ENCODE results near the gene HBS1L.

Gene HBS1L

GRCh38 chr6:135043846-135044245 lies 10.8 kb downstream of the HBS1L start:
- no peaks in the 10 kb centered on the region for H3K27me3 ChIP-seq (ENCODE audit: control insufficient read depth, low read length)
- TF ChIP-seq EZH2phosphoT487 (IDR thresholded peaks at IDR 0.05; ENCODE audit: borderline replicate concordance, low read length): no peak
- no peak for TF ChIP-seq CTCF (IDR thresholded peaks at IDR 0.05; ENCODE audit: low read depth, low read length, poor library complexity, severe bottlenecking)
- peaks cover 9% of the 10 kb centered on the region for H3F3A ChIP-seq (ENCODE audit: control insufficient read depth, insufficient read depth)
- H3K4me2 ChIP-seq (ENCODE audit: low read length): peak overlapping the region; percentile 73
- H3K4me1 ChIP-seq (ENCODE audit: control insufficient read depth, low read length): peaks cover 28% of the 10 kb centered on the region
- no peaks in the 10 kb centered on the region for H3K9me2 ChIP-seq (replicated peaks; ENCODE audit: control insufficient read depth, low read length)
- H3K79me2 ChIP-seq (ENCODE audit: control insufficient read depth, low read length): peaks cover 90% of the 10 kb centered on the region
- peaks cover 67% of the 10 kb centered on the region for H3K36me3 ChIP-seq (ENCODE audit: control insufficient read depth, low read length)
- H3K4me3 ChIP-seq (ENCODE audit: low read length): no peak overlapping the region; the same call in 1 of the 2 replicates
- peaks cover 9% of the 10 kb centered on the region for H4K20me1 ChIP-seq (ENCODE audit: control insufficient read depth, insufficient read depth, low read depth, low read length)
- H3K27ac ChIP-seq (ENCODE audit: low read depth, low read length): peak overlapping the region; percentile 60; the same call in 1 of the 2 replicates
- H3K9me3 ChIP-seq (ENCODE audit: control insufficient read depth, insufficient read depth, low read length): no peaks in the 10 kb centered on the region

DNA sequence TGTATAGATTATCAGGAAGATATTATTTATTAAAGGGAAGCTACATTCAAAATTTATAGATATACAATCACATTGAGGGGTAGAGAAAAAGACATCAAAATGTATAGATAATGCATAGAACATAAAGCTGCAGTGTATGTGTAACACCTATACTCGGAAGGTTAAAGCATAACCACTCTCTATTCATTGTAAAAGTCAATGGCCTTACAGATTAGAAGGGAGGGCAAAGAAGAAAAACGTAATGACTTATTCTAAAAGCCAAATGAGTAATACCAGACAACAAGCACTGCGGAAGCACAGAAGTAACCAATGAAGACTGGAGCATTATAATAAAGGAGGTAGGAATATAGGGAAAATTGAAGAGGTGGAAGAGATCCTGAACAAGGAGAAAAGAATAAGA lies 11.3 kb downstream of the HBS1L start:
- Histone ChIP-seq H4K20me1 (ENCODE audit: control insufficient read depth, insufficient read depth, low read depth, low read length) (peaks cover 9% of the 10 kb centered on the region), H3K36me3 (ENCODE audit: control insufficient read depth, low read length) (peaks cover 65% of the 10 kb centered on the region), H3K9me2 (replicated peaks; ENCODE audit: control insufficient read depth, low read length) (no peaks in the 10 kb centered on the region), H3K79me2 (ENCODE audit: control insufficient read depth, low read length) (peaks cover 86% of the 10 kb centered on the region), H3K27ac (ENCODE audit: low read depth, low read length) (no peak overlapping the region), H3K4me2 (ENCODE audit: low read length) (no peak overlapping the region), H3K27me3 (ENCODE audit: control insufficient read depth, low read length) (no peaks in the 10 kb centered on the region), H3K9me3 (ENCODE audit: control insufficient read depth, insufficient read depth, low read length) (no peaks in the 10 kb centered on the region), H3K4me3 (ENCODE audit: low read length) (no peak overlapping the region), H3F3A (ENCODE audit: control insufficient read depth, insufficient read depth) (peaks cover 7% of the 10 kb centered on the region), H3K4me1 (ENCODE audit: control insufficient read depth, low read length) (peaks cover 28% of the 10 kb centered on the region)
- no peak for TF ChIP-seq CTCF (IDR thresholded peaks at IDR 0.05; ENCODE audit: low read depth, low read length, poor library complexity, severe bottlenecking)
- no peak for TF ChIP-seq EZH2phosphoT487 (IDR thresholded peaks at IDR 0.05; ENCODE audit: borderline replicate concordance, low read length)

DNA sequence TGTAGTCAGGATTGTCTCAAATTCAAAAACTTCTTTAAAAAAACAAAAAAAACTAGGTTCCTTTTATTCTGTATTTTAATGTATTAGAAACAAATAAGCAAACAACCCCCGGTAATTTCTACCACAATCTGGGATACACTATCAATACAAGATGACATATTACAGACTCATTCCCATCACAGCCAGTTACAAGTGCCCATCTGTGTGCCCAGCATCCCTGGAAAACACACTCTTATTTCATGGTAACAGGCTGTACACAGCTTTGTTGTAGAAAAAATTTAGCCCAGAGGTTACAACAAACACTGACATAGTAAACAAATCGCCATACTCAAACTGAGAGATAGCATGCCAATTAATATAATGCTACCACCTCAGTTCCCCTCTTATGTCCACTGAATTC lies 16.3 kb downstream of the HBS1L start:
- H3K36me3 ChIP-seq (ENCODE audit: control insufficient read depth, low read length): peaks cover 76% of the 10 kb centered on the region
- H3F3A ChIP-seq (ENCODE audit: control insufficient read depth, insufficient read depth): no peaks in the 10 kb centered on the region; the same call in 1 of the 2 replicates
- H3K9me3 ChIP-seq (ENCODE audit: control insufficient read depth, insufficient read depth, low read length): no peaks in the 10 kb centered on the region
- H4K20me1 ChIP-seq (ENCODE audit: control insufficient read depth, insufficient read depth, low read depth, low read length): no peaks in the 10 kb centered on the region
- H3K4me1 ChIP-seq (ENCODE audit: control insufficient read depth, low read length): peaks cover under 1% of the 10 kb centered on the region
- H3K4me2 ChIP-seq (ENCODE audit: low read length): no peak overlapping the region
- H3K4me3 ChIP-seq (ENCODE audit: low read length): no peak overlapping the region
- no peak overlapping the region for H3K27ac ChIP-seq (ENCODE audit: low read depth, low read length)
- no peak for TF ChIP-seq EZH2phosphoT487 (IDR thresholded peaks at IDR 0.05; ENCODE audit: borderline replicate concordance, low read length)
- TF ChIP-seq CTCF (IDR thresholded peaks at IDR 0.05; ENCODE audit: low read depth, low read length, poor library complexity, severe bottlenecking): no peak
- peaks cover 36% of the 10 kb centered on the region for H3K79me2 ChIP-seq (ENCODE audit: control insufficient read depth, low read length)
- no peaks in the 10 kb centered on the region for H3K9me2 ChIP-seq (replicated peaks; ENCODE audit: control insufficient read depth, low read length)
- no peaks in the 10 kb centered on the region for H3K27me3 ChIP-seq (ENCODE audit: control insufficient read depth, low read length)
